PC-9 (cell line): ENCODE measurements around the gene CBL.

Source experiments
- EZH2 ChIP-seq: fragments of 200-600 bp; sonication (generic); IDR thresholded peaks from 2 replicates; pipeline ENCODE4 v1.8.0; 2017; ENCODE audit warnings: antibody characterized with exemption, low read depth
- TF ChIP-seq, protein P1 (sequence below): fragments of 200-600 bp; sonication (generic); conservative IDR thresholded peaks from 2 replicates; pipeline ENCODE4 v1.6.1; 2017; ENCODE audit warnings: mixed run types, antibody characterized with exemption, mild to moderate bottlenecking, moderate library complexity

DNA sequence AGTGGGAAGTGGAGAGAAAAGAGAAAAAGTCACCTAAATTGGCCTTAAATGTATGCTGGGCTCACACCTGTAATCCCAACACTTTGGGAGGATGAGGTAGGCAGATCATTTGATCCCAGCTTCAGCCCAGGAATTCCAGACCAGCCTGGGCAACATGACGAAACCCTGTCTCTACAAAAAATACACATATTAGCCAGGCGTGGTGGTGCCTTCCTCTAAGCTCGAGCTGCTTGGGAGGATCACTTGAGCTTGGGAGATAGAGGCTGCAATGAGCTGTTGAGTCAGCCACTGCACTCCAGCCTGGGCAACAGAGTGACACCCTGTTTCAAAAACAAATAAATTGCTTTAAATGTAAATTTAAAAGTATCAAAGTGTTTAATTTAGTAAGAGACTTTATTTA, 3.9 kb downstream of the CBL start:
- TF ChIP-seq, protein P1, sequence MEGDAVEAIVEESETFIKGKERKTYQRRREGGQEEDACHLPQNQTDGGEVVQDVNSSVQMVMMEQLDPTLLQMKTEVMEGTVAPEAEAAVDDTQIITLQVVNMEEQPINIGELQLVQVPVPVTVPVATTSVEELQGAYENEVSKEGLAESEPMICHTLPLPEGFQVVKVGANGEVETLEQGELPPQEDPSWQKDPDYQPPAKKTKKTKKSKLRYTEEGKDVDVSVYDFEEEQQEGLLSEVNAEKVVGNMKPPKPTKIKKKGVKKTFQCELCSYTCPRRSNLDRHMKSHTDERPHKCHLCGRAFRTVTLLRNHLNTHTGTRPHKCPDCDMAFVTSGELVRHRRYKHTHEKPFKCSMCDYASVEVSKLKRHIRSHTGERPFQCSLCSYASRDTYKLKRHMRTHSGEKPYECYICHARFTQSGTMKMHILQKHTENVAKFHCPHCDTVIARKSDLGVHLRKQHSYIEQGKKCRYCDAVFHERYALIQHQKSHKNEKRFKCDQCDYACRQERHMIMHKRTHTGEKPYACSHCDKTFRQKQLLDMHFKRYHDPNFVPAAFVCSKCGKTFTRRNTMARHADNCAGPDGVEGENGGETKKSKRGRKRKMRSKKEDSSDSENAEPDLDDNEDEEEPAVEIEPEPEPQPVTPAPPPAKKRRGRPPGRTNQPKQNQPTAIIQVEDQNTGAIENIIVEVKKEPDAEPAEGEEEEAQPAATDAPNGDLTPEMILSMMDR = no peak
- no peak for TF ChIP-seq EZH2
